OCI-LY3 (cell line): Measurements from ENCODE around the gene ARMC2.

Experiments
- H2AFZ ChIP-seq: fragments of 200-600, 300-600 bp; shearing (Covaris generic); 2 replicates; pipeline ENCODE4 v1.6.0; 2014; ENCODE audit warnings: antibody characterized with exemption, low read depth, low read length
- H3K27ac ChIP-seq: fragments of 200-600, 300-600 bp; sonication (generic); 2 replicates; pipeline ENCODE4 v1.5.1; 2014; ENCODE audit warnings: mild to moderate bottlenecking, low read length, moderate library complexity, mixed read lengths
- H3K27me3 ChIP-seq: fragments of 200-600, 300-600 bp; sonication (generic); 2 replicates; pipeline ENCODE4 v1.6.1; 2014; ENCODE audit warnings: low read depth, low read length, mixed read lengths
- H3K36me3 ChIP-seq: fragments of 200-600, 300-600 bp; sonication (generic); replicated peaks from 2 replicates; pipeline ENCODE3; 2014; ENCODE audit warnings: low read depth, low read length, mixed read lengths
- H3K4me1 ChIP-seq: fragments of 300-600, 200-600 bp; sonication (generic); 2 replicates; pipeline ENCODE4 v1.6.1; 2014; ENCODE audit warnings: low read length, mixed read lengths
- H3K4me2 ChIP-seq: fragments of 200-600, 300-600 bp; sonication (generic); 2 replicates; pipeline ENCODE4 v1.6.1; 2014; ENCODE audit warnings: low read length, mixed read lengths
- H3K4me3 ChIP-seq: fragments of 300-600, 200-600 bp; sonication (generic); 2 replicates; pipeline ENCODE4 v1.5.1; 2014; ENCODE audit warnings: antibody characterized with exemption, mild to moderate bottlenecking, low read length, moderate library complexity
- H3K79me2 ChIP-seq: fragments of 300-600, 200-600 bp; shearing (Covaris generic); 2 replicates; pipeline ENCODE4 v1.6.1; 2014; ENCODE audit warnings: mild to moderate bottlenecking, low read length, mixed read lengths
- H3K9ac ChIP-seq: fragments of 300-600, 200-600 bp; shearing (Covaris generic); 2 replicates; pipeline ENCODE4 v1.6.0; 2014; ENCODE audit warnings: mild to moderate bottlenecking, low read length, moderate library complexity
- H3K9me3 ChIP-seq: fragments of 200-600, 300-600 bp; shearing (Covaris generic); 2 replicates; pipeline ENCODE4 v1.6.1; 2014; ENCODE audit warnings: low read length, mixed read lengths; ENCODE audit not compliant: insufficient read depth
- H4K20me1 ChIP-seq: fragments of 200-600, 300-600 bp; sonication (generic); 2 replicates; pipeline ENCODE4 v1.6.1; 2016; ENCODE audit warnings: low read length, mixed read lengths; ENCODE audit not compliant: insufficient read depth
- EZH2phosphoT487 ChIP-seq: fragments of 200-600 bp; shearing (Covaris generic); IDR thresholded peaks from 2 replicates; pipeline ENCODE4 v1.6.1; 2018; ENCODE audit warnings: antibody characterized with exemption, mixed run types, low read depth
- TF ChIP-seq, protein P1 (sequence below): fragments of 200-600, 300-600 bp; sonication (generic); IDR thresholded peaks from 2 replicates; pipeline ENCODE4 v1.5.1; 2014; ENCODE audit warnings: antibody characterized with exemption, low read length, low read depth

ARMC2 gene

DNA sequence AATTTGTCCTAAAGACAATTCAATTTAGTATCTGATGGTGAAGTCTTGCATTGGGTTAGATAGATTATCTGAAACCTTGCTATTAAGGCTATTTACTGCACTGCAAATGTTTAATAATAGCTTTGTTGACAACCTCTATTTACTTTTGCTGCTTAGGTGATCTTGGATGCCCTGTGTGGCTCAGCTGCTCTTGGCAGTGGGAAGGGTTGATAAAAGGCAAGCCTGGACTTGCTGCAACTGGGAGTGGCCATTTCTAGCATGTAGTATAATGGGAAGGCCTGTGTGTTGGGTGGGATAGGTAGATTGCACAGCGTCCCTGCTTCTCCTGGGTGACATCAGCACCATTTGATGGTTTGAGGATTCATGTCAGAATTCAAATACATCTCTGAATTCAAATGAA, 49.1 kb downstream of the ARMC2 start:
- H3K9me3 ChIP-seq, result no peaks in the 10 kb centered on the region
- TF ChIP-seq, protein P1, sequence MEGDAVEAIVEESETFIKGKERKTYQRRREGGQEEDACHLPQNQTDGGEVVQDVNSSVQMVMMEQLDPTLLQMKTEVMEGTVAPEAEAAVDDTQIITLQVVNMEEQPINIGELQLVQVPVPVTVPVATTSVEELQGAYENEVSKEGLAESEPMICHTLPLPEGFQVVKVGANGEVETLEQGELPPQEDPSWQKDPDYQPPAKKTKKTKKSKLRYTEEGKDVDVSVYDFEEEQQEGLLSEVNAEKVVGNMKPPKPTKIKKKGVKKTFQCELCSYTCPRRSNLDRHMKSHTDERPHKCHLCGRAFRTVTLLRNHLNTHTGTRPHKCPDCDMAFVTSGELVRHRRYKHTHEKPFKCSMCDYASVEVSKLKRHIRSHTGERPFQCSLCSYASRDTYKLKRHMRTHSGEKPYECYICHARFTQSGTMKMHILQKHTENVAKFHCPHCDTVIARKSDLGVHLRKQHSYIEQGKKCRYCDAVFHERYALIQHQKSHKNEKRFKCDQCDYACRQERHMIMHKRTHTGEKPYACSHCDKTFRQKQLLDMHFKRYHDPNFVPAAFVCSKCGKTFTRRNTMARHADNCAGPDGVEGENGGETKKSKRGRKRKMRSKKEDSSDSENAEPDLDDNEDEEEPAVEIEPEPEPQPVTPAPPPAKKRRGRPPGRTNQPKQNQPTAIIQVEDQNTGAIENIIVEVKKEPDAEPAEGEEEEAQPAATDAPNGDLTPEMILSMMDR, result no peak
- TF ChIP-seq EZH2phosphoT487, result no peak
- no peak overlapping the region for H3K9ac ChIP-seq

GRCh38 chr6:108902382-108902792, 54.2 kb downstream of the ARMC2 start:
- Histone ChIP-seq H3K27me3 (no peaks in the 10 kb centered on the region), H3K9ac (no peak overlapping the region), H3K9me3 (no peaks in the 10 kb centered on the region), H4K20me1 (no peaks in the 10 kb centered on the region), H3K36me3 (no peaks in the 10 kb centered on the region), H3K27ac (no peak overlapping the region), H3K4me2 (peak overlapping the region; percentile 29), H2AFZ (no peak overlapping the region), H3K4me3 (no peak overlapping the region), H3K79me2 (no peaks in the 10 kb centered on the region), H3K4me1 (peaks cover 40% of the 10 kb centered on the region)
- TF ChIP-seq, protein P1, result no peak
- TF ChIP-seq EZH2phosphoT487, result no peak

More for the DNA sequence above, 49.1 kb downstream of the ARMC2 start:
- Histone ChIP-seq H2AFZ (no peak overlapping the region), H3K4me3 (no peak overlapping the region), H4K20me1 (no peaks in the 10 kb centered on the region), H3K36me3 (no peaks in the 10 kb centered on the region), H3K4me1 (peaks cover 6% of the 10 kb centered on the region), H3K27ac (no peak overlapping the region), H3K79me2 (no peaks in the 10 kb centered on the region), H3K27me3 (no peaks in the 10 kb centered on the region; the same call in 1 of the 2 replicates), H3K4me2 (no peak overlapping the region)

- H3K27ac ChIP-seq, result no peak overlapping the region
- H3K27me3 ChIP-seq, result no peaks in the 10 kb centered on the region
- peak overlapping the region; percentile 41; the same call in 1 of the 2 replicates for H3K4me3 ChIP-seq
- no peaks in the 10 kb centered on the region for H3K36me3 ChIP-seq
- H4K20me1 ChIP-seq, result no peaks in the 10 kb centered on the region
- no peak overlapping the region for H2AFZ ChIP-seq
- no peaks in the 10 kb centered on the region for H3K9me3 ChIP-seq
- TF ChIP-seq, protein P1, result no peak
- no peak for TF ChIP-seq EZH2phosphoT487
- peaks cover 40% of the 10 kb centered on the region for H3K4me1 ChIP-seq
- no peaks in the 10 kb centered on the region for H3K79me2 ChIP-seq
- no peak overlapping the region for H3K9ac ChIP-seq
- H3K4me2 ChIP-seq, result peak overlapping the region; percentile 59
These were observed 55.6 kb downstream of the ARMC2 start for GRCh38 chr6:108903796-108904195.

- peak overlapping the region; percentile 59 for H3K4me2 ChIP-seq
- no peaks in the 10 kb centered on the region for H3K9me3 ChIP-seq
- peaks cover 40% of the 10 kb centered on the region for H3K4me1 ChIP-seq
- no peak for TF ChIP-seq EZH2phosphoT487
- TF ChIP-seq, protein P1, result no peak
- no peaks in the 10 kb centered on the region for H3K27me3 ChIP-seq
- H2AFZ ChIP-seq, result no peak overlapping the region
- no peaks in the 10 kb centered on the region for H3K79me2 ChIP-seq
- no peaks in the 10 kb centered on the region for H4K20me1 ChIP-seq
- no peak overlapping the region for H3K9ac ChIP-seq
- no peaks in the 10 kb centered on the region for H3K36me3 ChIP-seq
- peak overlapping the region; percentile 24; the same call in 1 of the 2 replicates for H3K4me3 ChIP-seq
- H3K27ac ChIP-seq, result peak overlapping the region; percentile 32
These were observed 56.5 kb downstream of the ARMC2 start for GRCh38 chr6:108904741-108905140.
